ENCODE measurements around the gene TMX1.

The TMX1 gene

GRCh38 chr14:51236314-51236713 lies 3.7 kb upstream of the TMX1 start:
- peak; percentile 91 for DNase-seq (ENCODE audit: low read depth)
- H3K4me3 ChIP-seq (ENCODE audit: low read depth, low read length) = no peak overlapping the region
- TF ChIP-seq, protein P1, sequence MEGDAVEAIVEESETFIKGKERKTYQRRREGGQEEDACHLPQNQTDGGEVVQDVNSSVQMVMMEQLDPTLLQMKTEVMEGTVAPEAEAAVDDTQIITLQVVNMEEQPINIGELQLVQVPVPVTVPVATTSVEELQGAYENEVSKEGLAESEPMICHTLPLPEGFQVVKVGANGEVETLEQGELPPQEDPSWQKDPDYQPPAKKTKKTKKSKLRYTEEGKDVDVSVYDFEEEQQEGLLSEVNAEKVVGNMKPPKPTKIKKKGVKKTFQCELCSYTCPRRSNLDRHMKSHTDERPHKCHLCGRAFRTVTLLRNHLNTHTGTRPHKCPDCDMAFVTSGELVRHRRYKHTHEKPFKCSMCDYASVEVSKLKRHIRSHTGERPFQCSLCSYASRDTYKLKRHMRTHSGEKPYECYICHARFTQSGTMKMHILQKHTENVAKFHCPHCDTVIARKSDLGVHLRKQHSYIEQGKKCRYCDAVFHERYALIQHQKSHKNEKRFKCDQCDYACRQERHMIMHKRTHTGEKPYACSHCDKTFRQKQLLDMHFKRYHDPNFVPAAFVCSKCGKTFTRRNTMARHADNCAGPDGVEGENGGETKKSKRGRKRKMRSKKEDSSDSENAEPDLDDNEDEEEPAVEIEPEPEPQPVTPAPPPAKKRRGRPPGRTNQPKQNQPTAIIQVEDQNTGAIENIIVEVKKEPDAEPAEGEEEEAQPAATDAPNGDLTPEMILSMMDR (IDR thresholded peaks at IDR 0.05; ENCODE audit: low read depth, low read length) = no peak
- TF ChIP-seq MYC (IDR thresholded peaks at IDR 0.05; ENCODE audit: low read depth, low read length) = no peak
- TF ChIP-seq, protein P2, sequence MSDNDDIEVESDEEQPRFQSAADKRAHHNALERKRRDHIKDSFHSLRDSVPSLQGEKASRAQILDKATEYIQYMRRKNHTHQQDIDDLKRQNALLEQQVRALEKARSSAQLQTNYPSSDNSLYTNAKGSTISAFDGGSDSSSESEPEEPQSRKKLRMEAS (IDR thresholded peaks at IDR 0.05; ENCODE audit: low read depth, low read length) = no peak
- no peak for TF ChIP-seq POLR2A (IDR thresholded peaks at IDR 0.05; ENCODE audit: extremely low read depth, insufficient read length)

- TF ChIP-seq POLR2A (IDR thresholded peaks at IDR 0.05; ENCODE audit: extremely low read depth, insufficient read length) = no peak
- TF ChIP-seq, protein P2 (IDR thresholded peaks at IDR 0.05; ENCODE audit: low read depth, low read length) = no peak
- TF ChIP-seq, protein P1 (IDR thresholded peaks at IDR 0.05; ENCODE audit: low read depth, low read length) = no peak
- no peak for TF ChIP-seq MYC (IDR thresholded peaks at IDR 0.05; ENCODE audit: low read depth, low read length)
- no peak for DNase-seq (ENCODE audit: low read depth)
- peak overlapping the region; percentile 99 for H3K4me3 ChIP-seq (ENCODE audit: low read depth, low read length)
Observed at GRCh38 chr14:51240804-51241380, 845 bp downstream of the TMX1 start.

DNA sequence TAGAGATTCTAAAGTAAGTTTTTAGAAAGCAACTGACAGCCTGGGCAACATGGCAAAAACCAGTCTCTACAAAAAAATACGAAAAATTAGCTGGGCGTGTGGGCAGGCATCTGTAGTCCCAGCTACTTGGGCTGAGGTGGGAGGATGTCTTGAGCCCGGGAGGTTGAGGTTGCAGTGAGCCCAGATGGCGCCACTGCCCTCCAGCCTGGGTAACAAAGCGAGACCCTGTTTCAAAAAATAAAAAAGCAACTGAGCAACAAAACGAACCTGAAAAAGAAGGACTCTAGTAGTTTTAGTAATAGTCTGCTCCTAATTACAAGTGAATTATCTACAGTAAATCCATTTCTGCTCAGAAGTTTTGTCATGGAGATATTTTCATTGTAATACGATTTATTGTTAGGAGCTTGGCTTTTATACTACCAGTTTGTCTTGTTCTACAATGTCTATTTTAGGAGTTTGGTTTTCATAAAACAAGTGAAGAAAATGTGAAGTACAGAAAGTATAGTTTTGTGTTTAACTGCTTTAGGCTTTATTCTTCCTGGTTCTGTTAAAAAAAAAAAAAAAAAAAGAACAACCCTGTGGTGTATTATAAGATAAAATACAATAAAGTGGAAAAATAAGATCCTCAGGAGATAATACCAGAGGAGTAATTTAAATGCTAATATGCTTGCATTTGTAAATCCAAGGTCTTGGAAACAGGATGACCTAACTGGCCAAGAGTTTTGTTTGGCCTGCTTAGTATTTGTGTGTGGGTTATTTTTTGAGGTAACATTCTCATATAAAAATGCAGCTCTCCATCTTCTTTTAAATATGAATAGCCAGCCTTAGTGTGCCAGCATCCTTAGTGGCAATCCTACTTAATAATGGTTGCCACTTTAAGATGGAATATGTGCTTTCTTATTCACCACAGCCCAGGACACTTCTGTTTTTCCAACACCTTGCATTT lies 2.8 kb downstream of the TMX1 start:
- peak overlapping the region; percentile 99 for H3K4me3 ChIP-seq (ENCODE audit: low read depth, low read length)
- DNase-seq (ENCODE audit: low read depth) = peak; percentile 47
- TF ChIP-seq, protein P2 (IDR thresholded peaks at IDR 0.05; ENCODE audit: low read depth, low read length) = no peak
- TF ChIP-seq, protein P1 (IDR thresholded peaks at IDR 0.05; ENCODE audit: low read depth, low read length) = peak; percentile 19

DNA sequence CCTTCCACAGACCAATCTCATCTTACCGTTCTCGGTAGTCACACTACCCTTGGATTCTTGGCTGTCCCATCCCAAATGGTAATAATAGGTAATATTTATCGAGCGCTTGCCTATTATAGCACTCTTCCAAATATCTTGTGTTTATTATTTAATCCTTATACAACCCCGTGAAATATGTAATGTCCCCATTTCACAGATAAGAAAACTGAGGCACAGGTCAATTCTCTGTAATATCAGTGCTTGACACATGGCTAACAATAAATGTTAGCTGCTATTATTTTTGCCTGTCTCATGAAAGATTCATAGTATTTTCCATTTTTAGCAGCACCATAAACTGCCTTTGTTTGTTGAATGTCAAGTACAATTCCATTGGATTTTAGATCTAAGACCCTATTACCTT lies 4.5 kb downstream of the TMX1 start:
- TF ChIP-seq, protein P1 (IDR thresholded peaks at IDR 0.05; ENCODE audit: low read depth, low read length) = no peak
- TF ChIP-seq, protein P2 (IDR thresholded peaks at IDR 0.05; ENCODE audit: low read depth, low read length) = no peak
- TF ChIP-seq POLR2A (IDR thresholded peaks at IDR 0.05; ENCODE audit: extremely low read depth, insufficient read length) (no peak), MYC (IDR thresholded peaks at IDR 0.05; ENCODE audit: low read depth, low read length) (no peak)
- no peak overlapping the region for H3K4me3 ChIP-seq (ENCODE audit: low read depth, low read length)

DNA sequence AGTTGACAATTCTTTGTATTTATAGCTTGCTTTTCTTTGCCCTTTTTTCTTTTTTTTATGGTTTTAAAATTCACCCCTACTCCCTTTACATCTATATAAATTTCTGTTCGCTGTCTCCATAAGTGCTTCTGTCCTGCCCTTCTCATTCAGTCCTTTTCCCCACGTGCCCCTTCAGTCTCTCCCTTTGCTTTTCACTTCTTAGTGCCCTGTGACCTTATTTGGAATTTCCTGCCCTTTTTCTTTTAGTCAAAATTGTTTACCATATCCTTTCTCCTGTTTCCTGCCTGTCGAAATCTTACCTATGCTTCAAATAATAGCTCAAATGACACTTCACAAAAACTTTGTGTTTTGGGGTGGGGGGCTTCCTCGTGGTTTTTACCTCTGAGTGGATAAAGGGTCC lies 6.0 kb downstream of the TMX1 start:
- DNase-seq (ENCODE audit: low read depth) = no peak
- TF ChIP-seq, protein P2 (IDR thresholded peaks at IDR 0.05; ENCODE audit: low read depth, low read length) = no peak
- TF ChIP-seq, protein P1 (IDR thresholded peaks at IDR 0.05; ENCODE audit: low read depth, low read length) = no peak
- TF ChIP-seq MYC (IDR thresholded peaks at IDR 0.05; ENCODE audit: low read depth, low read length) (no peak), POLR2A (IDR thresholded peaks at IDR 0.05; ENCODE audit: extremely low read depth, insufficient read length) (no peak)
- no peak overlapping the region for H3K4me3 ChIP-seq (ENCODE audit: low read depth, low read length)

More for the DNA sequence above, 4.5 kb downstream of the TMX1 start:
- no peak for DNase-seq (ENCODE audit: low read depth)
